AG09319 (cell line): ENCODE results near the gene CCDC83.

Source experiments
- DNase-seq: peaks from one replicate; pipeline ENCODE4 v3.0.0-alpha.2; 2010; ENCODE audit warnings: low read depth; ENCODE audit errors: extremely low read depth
- TF ChIP-seq, protein P1 (sequence below): IDR thresholded peaks from 2 replicates; pipeline ENCODE4 v1.5.1; 2011; ENCODE audit warnings: low read depth, mild to moderate bottlenecking, inconsistent platforms, low read length, moderate library complexity

The CCDC83 gene

DNA sequence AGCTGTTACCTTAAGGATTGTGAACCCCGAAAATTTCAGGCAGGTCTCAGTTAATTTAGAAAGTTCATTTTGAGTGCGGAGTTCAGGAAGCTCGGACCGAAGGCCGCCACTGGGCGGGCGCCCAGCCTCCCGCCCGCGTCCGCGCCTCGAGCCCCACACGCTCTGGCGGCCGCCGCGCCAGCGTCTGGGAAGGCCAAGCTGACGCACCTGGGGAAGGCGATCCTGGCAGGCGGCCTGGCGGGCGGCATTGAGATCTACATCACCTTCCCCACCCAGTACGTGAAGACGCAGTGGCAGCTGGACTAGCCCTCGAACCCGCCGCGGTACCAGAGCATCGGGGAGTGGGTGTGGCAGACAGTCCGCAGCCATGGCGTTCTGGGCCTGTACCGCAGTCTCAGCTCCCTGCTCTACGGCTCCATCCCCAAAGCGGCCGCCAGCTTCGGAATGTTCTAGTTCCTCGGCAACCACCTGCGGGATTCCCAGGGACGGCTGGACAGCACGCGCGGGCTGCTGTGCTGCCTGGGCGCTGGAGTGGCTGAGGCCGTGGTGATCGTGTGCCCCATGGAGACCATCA is 79.5 kb downstream of the CCDC83 start:
- TF ChIP-seq, protein P1, sequence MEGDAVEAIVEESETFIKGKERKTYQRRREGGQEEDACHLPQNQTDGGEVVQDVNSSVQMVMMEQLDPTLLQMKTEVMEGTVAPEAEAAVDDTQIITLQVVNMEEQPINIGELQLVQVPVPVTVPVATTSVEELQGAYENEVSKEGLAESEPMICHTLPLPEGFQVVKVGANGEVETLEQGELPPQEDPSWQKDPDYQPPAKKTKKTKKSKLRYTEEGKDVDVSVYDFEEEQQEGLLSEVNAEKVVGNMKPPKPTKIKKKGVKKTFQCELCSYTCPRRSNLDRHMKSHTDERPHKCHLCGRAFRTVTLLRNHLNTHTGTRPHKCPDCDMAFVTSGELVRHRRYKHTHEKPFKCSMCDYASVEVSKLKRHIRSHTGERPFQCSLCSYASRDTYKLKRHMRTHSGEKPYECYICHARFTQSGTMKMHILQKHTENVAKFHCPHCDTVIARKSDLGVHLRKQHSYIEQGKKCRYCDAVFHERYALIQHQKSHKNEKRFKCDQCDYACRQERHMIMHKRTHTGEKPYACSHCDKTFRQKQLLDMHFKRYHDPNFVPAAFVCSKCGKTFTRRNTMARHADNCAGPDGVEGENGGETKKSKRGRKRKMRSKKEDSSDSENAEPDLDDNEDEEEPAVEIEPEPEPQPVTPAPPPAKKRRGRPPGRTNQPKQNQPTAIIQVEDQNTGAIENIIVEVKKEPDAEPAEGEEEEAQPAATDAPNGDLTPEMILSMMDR, result no peak
- DNase-seq, result no peak

DNA sequence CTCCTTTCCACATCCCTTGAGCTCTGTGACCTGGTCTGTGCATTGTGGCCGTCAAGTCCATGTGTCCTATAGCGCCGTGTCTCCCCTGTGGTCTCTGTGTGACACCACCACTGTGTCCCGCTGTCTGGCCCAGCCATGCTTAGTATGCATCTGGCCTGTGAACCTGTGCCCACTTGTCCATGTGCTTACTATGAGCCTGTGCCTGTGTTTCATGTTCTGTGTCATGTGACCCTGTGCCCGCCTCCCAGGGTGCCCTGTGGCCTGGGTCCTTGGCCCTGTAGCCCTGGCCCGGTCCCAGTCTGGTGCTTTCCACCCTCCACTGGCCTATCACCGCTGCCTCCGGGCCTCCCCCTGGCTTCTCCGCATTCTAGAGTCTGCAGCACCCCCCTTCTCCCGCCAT is 80.6 kb downstream of the CCDC83 start:
- TF ChIP-seq, protein P1, result no peak
- no peak for DNase-seq

DNA sequence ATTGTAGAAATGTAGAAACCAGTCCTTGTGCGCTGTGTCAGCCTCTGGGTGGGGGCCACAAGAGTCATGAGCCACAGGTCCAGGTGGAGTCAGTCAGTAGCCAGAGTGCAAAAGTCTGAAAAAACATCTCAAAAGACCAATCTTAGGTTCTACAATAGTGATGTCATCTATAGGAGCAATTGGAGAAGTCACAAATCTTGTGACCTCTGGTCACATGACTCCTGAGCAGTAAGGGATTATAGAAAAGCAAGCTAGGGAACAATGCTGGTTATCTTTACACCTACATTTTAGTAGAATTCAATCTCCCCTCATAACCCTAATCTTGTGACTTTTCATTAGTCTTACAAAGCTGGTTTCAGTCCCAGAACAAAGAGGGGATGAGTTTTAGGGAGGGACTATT is 82.7 kb downstream of the CCDC83 start:
- no peak for DNase-seq
- TF ChIP-seq, protein P1, result no peak

DNA sequence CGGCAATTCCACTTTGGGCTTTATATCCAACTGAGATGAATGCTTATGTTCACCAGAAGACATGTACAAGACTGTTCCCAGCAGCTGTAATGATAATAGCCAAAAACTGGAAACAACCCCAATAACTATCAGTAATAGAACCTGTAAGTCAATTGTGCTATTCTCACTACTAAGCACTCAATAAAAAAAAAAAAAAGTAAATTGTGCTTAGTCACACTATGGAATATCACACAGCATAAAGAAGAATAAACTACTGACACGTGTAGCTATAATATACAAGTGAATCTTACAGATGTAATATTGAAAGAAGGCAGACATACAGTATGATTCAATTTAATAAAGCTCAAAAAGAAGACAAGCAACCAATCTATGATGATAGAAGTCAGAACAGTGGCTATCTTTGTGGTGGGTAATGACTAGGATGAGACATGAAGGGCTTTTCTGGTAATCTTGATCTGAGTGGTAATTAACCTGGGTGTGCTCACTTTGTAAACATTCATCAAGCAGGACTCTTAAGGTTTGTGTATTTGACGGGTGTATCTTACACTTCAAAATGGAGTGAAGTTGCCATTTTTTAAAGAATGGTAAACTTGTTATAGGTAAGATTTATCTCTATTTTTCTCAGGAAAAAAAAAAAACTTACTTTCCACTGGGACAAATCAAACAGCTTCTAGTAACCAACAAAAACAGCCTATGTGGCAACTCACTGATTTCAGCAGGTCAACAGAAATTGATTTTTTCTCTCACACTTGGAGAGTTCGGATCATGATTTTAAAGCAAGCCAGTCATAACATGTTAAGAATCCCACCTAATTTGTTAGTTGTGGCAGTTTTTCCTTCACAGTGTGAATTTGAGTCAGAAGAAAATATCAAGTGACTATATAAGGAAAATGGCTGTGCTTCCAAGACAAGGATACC is 84.2 kb downstream of the CCDC83 start:
- TF ChIP-seq, protein P1, result no peak
- no peak for DNase-seq

DNA sequence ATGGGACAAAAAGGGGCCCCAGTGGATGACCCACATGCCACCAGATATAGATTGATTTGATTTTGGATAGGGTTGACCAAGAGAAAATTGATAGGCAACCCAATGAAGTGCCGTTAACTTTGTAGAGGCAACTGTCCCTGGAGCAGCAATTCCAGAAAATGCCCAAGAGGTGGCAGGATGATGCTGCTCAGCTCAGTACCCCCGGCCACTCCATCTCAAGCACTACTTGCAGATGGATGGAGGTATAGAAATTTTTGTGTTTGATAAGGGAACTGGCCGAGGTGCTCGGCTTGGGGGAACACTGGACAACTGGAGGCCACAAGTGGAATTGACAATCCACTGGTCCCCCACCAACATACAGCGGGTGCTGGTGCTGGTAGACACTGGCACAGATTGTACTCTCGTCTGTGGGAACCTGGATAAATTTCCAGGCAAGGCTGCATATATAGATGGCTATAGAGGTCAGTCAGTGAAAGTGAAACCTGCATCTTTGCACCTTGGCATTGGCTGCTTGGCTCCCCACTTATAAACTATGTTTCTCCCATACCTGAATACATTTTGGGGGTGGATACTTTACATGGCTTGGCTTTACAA is 86.3 kb downstream of the CCDC83 start:
- TF ChIP-seq, protein P1, result peak; percentile 70
- DNase-seq, result peak; percentile 38

DNA sequence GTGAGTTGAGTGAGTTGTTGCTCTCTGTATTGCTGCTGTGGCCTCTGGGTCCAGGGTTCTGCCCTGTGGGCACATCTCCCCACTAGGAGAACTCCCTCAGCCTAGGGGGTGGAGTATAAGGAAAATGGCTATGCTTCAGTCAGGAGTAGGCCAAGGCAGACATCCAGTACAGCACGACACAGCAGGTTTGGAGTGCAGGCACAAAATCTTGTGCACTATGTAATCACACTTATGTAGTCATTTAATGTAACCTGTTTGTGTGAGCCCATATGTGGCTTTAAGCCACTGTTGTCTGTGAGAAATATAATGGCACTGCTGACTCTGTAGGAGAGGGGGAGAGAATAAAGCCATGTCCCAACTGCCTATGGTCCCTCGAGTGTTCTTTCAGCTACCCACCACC is 90.1 kb downstream of the CCDC83 start:
- TF ChIP-seq, protein P1, result no peak
- DNase-seq, result no peak

DNA sequence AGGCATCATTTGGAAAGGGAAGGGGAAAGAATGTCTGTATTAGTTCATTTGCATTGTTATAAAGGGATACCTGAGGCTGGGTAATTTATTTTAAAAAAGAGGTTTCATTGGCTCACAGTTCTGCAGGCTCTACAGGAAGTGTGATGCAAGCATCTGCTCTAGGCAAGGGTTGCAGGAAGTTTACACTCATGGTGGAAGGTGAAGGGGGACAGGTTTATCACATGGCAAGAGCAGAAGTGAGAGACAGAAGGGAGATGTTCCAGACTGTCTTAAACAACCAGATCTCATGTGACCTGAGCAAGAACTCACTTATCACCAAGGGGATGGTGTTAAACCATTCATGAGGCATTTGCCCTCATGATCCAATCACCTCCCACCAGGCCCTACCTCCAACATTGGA is 90.6 kb downstream of the CCDC83 start:
- TF ChIP-seq, protein P1, result no peak
- no peak for DNase-seq
